GM23338 (cell line): ENCODE measurements around the gene RNF175. TPM values are rescaled to one million over a fixed set of nuclear protein-coding genes. Genes with fewer than 3 reads are reported as not detected.

Source experiments
- ETS1 ChIP-seq: IDR thresholded peaks from 2 replicates; pipeline ENCODE4 v1.6.1; 2016; ENCODE audit warnings: antibody characterized with exemption
- EZH2 ChIP-seq: fragments of 200-600 bp; sonication (generic); IDR thresholded peaks from one replicate; pipeline ENCODE4 v1.8.0; 2017; ENCODE audit warnings: antibody characterized with exemption, mild to moderate bottlenecking, low read depth; ENCODE audit not compliant: unreplicated experiment
- JUNB ChIP-seq: IDR thresholded peaks from one replicate; pipeline ENCODE4 v1.6.1; 2016; ENCODE audit warnings: antibody characterized with exemption; ENCODE audit not compliant: unreplicated experiment
- POLR2AphosphoS5 ChIP-seq: IDR thresholded peaks from 2 replicates; pipeline ENCODE4 v1.6.1; 2016; ENCODE audit warnings: antibody characterized with exemption, low read depth
- ZNF114 ChIP-seq: fragments of 250-450 bp; sonication (Bioruptor Pico); IDR thresholded peaks from 2 replicates; pipeline ENCODE4 v1.5.0; 2020; ENCODE audit warnings: mild to moderate bottlenecking, moderate library complexity
- ZNF331 ChIP-seq: fragments of 250-450 bp; sonication (Bioruptor Pico); IDR thresholded peaks from 2 replicates; pipeline ENCODE4 v1.5.0; 2020; ENCODE audit warnings: low read depth, mild to moderate bottlenecking, moderate library complexity
- ZNF462 ChIP-seq: fragments of 250-450 bp; sonication (Bioruptor Pico); IDR thresholded peaks from 2 replicates; pipeline ENCODE4 v1.5.0; 2020; ENCODE audit warnings: mild to moderate bottlenecking, moderate library complexity
- polyA plus RNA-seq: library from polyadenylated mRNA; unstranded; fragments of >200 nt; fragmentation: Nextera tagmentation; extraction: Ambion mirVana; gene quantifications from 2 replicates; pipeline ENCODE4 v1.2.1, GENCODE V29; 2016
- total RNA-seq: library from RNA; depleted of rRNA; stranded (reverse); fragments of >200 nt; shearing (Covaris generic); gene quantifications from 2 replicates; pipeline ENCODE4 v1.2.3, GENCODE V29; 2014
- TF ChIP-seq, protein P1 (sequence below): IDR thresholded peaks from one replicate; pipeline ENCODE4 v1.6.1; 2018; ENCODE audit warnings: antibody characterized with exemption; ENCODE audit not compliant: unreplicated experiment

The RNF175 gene
- total and polyA plus RNA-seq, 2 experiments from 2014 or later = 4.7 to 4.8 TPM

DNA sequence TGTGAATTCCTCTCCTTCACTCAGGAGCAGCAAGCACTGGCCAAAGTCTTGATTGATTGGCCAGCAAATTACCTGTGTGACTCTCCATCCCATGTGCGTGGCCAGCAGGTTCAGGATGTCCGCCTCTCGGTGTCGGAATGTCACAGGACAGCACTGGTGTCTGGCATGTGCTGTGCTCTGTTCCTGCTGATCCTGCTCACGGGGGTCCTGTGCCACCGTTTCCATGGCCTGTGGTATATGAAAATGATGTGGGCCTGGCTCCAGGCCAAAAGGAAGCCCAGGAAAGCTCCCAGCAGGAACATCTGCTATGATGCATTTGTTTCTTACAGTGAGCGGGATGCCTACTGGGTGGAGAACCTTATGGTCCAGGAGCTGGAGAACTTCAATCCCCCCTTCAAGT is 55.3 kb downstream of the RNF175 start (continued):
- TF ChIP-seq ZNF462 (CRISPR knock-in tag) (no peak), ZNF114 (CRISPR knock-in tag) (no peak), EZH2 (no peak), POLR2AphosphoS5 (no peak), ETS1 (no peak), ZNF331 (no peak), JUNB (no peak)
- TF ChIP-seq, protein P1, sequence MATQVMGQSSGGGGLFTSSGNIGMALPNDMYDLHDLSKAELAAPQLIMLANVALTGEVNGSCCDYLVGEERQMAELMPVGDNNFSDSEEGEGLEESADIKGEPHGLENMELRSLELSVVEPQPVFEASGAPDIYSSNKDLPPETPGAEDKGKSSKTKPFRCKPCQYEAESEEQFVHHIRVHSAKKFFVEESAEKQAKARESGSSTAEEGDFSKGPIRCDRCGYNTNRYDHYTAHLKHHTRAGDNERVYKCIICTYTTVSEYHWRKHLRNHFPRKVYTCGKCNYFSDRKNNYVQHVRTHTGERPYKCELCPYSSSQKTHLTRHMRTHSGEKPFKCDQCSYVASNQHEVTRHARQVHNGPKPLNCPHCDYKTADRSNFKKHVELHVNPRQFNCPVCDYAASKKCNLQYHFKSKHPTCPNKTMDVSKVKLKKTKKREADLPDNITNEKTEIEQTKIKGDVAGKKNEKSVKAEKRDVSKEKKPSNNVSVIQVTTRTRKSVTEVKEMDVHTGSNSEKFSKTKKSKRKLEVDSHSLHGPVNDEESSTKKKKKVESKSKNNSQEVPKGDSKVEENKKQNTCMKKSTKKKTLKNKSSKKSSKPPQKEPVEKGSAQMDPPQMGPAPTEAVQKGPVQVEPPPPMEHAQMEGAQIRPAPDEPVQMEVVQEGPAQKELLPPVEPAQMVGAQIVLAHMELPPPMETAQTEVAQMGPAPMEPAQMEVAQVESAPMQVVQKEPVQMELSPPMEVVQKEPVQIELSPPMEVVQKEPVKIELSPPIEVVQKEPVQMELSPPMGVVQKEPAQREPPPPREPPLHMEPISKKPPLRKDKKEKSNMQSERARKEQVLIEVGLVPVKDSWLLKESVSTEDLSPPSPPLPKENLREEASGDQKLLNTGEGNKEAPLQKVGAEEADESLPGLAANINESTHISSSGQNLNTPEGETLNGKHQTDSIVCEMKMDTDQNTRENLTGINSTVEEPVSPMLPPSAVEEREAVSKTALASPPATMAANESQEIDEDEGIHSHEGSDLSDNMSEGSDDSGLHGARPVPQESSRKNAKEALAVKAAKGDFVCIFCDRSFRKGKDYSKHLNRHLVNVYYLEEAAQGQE = no peak
